ENCODE results near the gene IFNAR1. TPM values are rescaled to one million over a fixed set of nuclear protein-coding genes. Genes with fewer than 3 reads are reported as not detected.
A peak's percentile ranks its signal among the peaks of the same experiment; 100 is the strongest.

IFNAR1 gene
- total RNA-seq, 4 donors from 2014 or later, result 8.9 to 24.3 (median 9.9) TPM

DNA sequence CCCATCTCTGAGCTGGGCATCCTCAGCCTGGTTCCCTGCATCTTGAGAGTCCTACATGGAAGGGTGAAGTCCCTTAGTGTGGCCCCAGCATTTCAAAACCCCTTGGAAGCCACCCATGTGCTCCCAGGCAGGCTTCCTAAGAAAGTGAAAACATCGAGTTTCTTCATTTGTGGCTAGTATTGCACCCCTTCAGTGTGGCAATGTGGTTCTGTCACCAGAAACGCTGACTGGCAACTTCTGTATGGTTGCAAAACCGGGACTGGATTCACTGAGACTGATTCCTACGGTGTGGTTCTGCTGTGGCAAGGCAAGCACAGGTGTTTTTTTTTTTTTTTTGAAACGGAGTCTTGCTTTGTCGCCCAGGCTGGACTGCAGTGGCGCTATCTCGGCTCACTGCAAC is 69.5 kb downstream of the IFNAR1 start:
- no peak overlapping the region for H3K27ac ChIP-seq
- ATAC-seq, result peak in 1 of 2 donors; percentile 49
- H3K27me3 ChIP-seq, result no peaks in the 10 kb centered on the region
- peak; percentile 12 to 34 for DNase-seq
- in situ Hi-C loops (cut with MboI; ENCODE audit: low sequenced_read_pairs in 4 of 4) (no loop called here), intact Hi-C loops (cut with DNase I; ENCODE audit: low total_unique reads) (no loop called here)
- H3K4me3 ChIP-seq, result no peak overlapping the region
- no peaks in the 10 kb centered on the region for H3K9me3 ChIP-seq
- no peak for TF ChIP-seq POLR2A (IDR thresholded peaks at IDR 0.05)
- no peak for TF ChIP-seq CTCF (IDR thresholded peaks at IDR 0.05 in 4 of 5, conservative IDR thresholded peaks at IDR 0.05 in 1 of 5)
- H3K36me3 ChIP-seq, result no peaks in the 10 kb centered on the region
- H3K4me1 ChIP-seq, result no peaks in the 10 kb centered on the region

DNA sequence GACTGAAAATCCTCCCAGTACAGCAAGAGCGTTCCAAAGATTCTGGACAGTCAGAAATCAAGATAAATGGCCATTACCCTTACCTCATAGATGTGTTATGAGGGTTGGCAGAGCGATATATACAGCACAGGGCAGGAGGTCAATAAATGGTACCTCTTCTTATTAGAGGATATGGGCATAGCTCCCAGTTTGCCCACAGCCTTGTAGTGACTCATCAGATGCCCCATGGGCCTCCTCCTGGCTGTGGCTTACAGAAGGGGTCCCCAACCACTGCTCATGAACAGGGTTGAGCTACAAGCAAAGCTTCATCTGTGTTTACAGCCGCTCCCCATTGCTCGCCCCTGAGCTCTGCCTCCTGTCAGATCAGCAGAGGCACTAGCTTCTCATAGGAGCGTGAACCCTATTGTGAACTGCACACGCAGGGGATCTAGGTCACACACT is 71.1 kb downstream of the IFNAR1 start:
- H3K4me1 ChIP-seq, result no peaks in the 10 kb centered on the region
- H3K27me3 ChIP-seq, result no peaks in the 10 kb centered on the region
- no peaks in the 10 kb centered on the region for H3K9me3 ChIP-seq
- no peak overlapping the region for H3K4me3 ChIP-seq
- DNase-seq (no peak), ATAC-seq (no peak)
- intact Hi-C loops (cut with DNase I; ENCODE audit: low total_unique reads), result no loop called here
- no peak overlapping the region for H3K27ac ChIP-seq
- no peak for TF ChIP-seq CTCF (IDR thresholded peaks at IDR 0.05 in 4 of 5, conservative IDR thresholded peaks at IDR 0.05 in 1 of 5)
- no peak for TF ChIP-seq POLR2A (IDR thresholded peaks at IDR 0.05)
- no peaks in the 10 kb centered on the region for H3K36me3 ChIP-seq
- in situ Hi-C loops (cut with MboI; ENCODE audit: low sequenced_read_pairs in 4 of 4), result no loop called here

GRCh38 chr21:33396436-33396835 is 71.7 kb downstream of the IFNAR1 start:
- no peaks in the 10 kb centered on the region for H3K9me3 ChIP-seq
- DNase-seq (no peak), ATAC-seq (no peak)
- no peaks in the 10 kb centered on the region for H3K27me3 ChIP-seq
- intact Hi-C loops (cut with DNase I; ENCODE audit: low total_unique reads) (no loop called here), in situ Hi-C loops (cut with MboI; ENCODE audit: low sequenced_read_pairs in 4 of 4) (no loop called here)
- no peak overlapping the region for H3K27ac ChIP-seq
- no peaks in the 10 kb centered on the region for H3K4me1 ChIP-seq
- TF ChIP-seq CTCF (IDR thresholded peaks at IDR 0.05 in 4 of 5, conservative IDR thresholded peaks at IDR 0.05 in 1 of 5) (no peak), POLR2A (IDR thresholded peaks at IDR 0.05) (no peak)
- H3K36me3 ChIP-seq, result no peaks in the 10 kb centered on the region
- H3K4me3 ChIP-seq, result no peak overlapping the region

- no peaks in the 10 kb centered on the region for H3K9me3 ChIP-seq
- no peaks in the 10 kb centered on the region for H3K4me1 ChIP-seq
- H3K36me3 ChIP-seq, result no peaks in the 10 kb centered on the region
- H3K4me3 ChIP-seq, result no peak overlapping the region
- H3K27me3 ChIP-seq, result no peaks in the 10 kb centered on the region
- DNase-seq (no peak), ATAC-seq (peak in 1 of 2 donors; percentile 48)
- in situ Hi-C loops (cut with MboI; ENCODE audit: low sequenced_read_pairs in 4 of 4) (no loop called here), intact Hi-C loops (cut with DNase I; ENCODE audit: low total_unique reads) (no loop called here)
- H3K27ac ChIP-seq, result peak overlapping the region in 1 of 4 donors; percentile 42
- TF ChIP-seq CTCF (IDR thresholded peaks at IDR 0.05 in 4 of 5, conservative IDR thresholded peaks at IDR 0.05 in 1 of 5), result no peak
- TF ChIP-seq POLR2A (IDR thresholded peaks at IDR 0.05), result no peak
Measured at GRCh38 chr21:33396951-33397350, 72.2 kb downstream of the IFNAR1 start.

GRCh38 chr21:33397717-33398116 is 72.9 kb downstream of the IFNAR1 start:
- intact Hi-C loops (cut with DNase I; ENCODE audit: low total_unique reads), result no loop called here
- H3K27me3 ChIP-seq, result no peaks in the 10 kb centered on the region
- ATAC-seq (no peak), DNase-seq (no peak)
- in situ Hi-C loops (cut with MboI; ENCODE audit: low sequenced_read_pairs in 4 of 4), result no loop called here
- H3K27ac ChIP-seq, result peak overlapping the region in 1 of 4 donors; percentile 42
- H3K36me3 ChIP-seq, result no peaks in the 10 kb centered on the region
- H3K9me3 ChIP-seq, result no peaks in the 10 kb centered on the region
- H3K4me3 ChIP-seq, result no peak overlapping the region
- H3K4me1 ChIP-seq, result peaks cover 0 to 4% of the 10 kb centered on the region in 2 donors
- no peak for TF ChIP-seq CTCF (IDR thresholded peaks at IDR 0.05 in 4 of 5, conservative IDR thresholded peaks at IDR 0.05 in 1 of 5)
- no peak for TF ChIP-seq POLR2A (IDR thresholded peaks at IDR 0.05)

All from gastrocnemius medialis (tissue), 4 donors.